ENCODE results near the gene CCDC92B. TPM values are rescaled to one million over a fixed set of nuclear protein-coding genes. Genes with fewer than 3 reads are reported as not detected.

CCDC92B gene
- total RNA-seq, 4 donors from 2014 or later: 0.11 to 0.71 (median 0.34) TPM

DNA sequence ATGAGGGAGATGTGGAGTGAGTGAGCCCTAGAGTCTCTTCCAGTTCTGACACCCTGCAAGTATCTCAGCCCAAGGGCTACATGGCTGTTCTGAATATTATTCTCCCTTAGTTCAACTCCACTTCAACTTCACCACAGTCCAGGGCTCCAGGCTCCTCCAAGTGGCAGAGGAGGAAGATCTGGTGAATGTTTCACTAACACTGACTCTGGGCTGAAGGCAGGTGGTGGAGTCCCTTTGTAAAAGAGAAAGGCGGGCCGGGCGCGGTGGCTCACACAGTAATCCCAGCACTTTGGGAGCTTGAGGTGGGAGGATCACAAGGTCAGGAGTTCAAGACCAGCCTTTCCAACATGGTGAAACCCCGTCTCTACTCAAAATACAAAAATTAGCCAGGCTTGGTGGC lies 13.6 kb downstream of the CCDC92B start:
- DNase-seq (ENCODE audit: low spot score in 2 of 2): no peak
- WGBS, 2 donors: 82 to 87% methylated on average over 5 of the region's 5 CpGs
- TF ChIP-seq POLR2A (IDR thresholded peaks at IDR 0.05): no peak
- TF ChIP-seq, protein P1, sequence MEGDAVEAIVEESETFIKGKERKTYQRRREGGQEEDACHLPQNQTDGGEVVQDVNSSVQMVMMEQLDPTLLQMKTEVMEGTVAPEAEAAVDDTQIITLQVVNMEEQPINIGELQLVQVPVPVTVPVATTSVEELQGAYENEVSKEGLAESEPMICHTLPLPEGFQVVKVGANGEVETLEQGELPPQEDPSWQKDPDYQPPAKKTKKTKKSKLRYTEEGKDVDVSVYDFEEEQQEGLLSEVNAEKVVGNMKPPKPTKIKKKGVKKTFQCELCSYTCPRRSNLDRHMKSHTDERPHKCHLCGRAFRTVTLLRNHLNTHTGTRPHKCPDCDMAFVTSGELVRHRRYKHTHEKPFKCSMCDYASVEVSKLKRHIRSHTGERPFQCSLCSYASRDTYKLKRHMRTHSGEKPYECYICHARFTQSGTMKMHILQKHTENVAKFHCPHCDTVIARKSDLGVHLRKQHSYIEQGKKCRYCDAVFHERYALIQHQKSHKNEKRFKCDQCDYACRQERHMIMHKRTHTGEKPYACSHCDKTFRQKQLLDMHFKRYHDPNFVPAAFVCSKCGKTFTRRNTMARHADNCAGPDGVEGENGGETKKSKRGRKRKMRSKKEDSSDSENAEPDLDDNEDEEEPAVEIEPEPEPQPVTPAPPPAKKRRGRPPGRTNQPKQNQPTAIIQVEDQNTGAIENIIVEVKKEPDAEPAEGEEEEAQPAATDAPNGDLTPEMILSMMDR (IDR thresholded peaks at IDR 0.05): no peak
- intact Hi-C loops (cut with DNase I; ENCODE audit: low total_unique reads): no loop called here
- no peak overlapping the region for H3K4me3 ChIP-seq (ENCODE audit: low read depth, poor library complexity, severe bottlenecking)

DNA sequence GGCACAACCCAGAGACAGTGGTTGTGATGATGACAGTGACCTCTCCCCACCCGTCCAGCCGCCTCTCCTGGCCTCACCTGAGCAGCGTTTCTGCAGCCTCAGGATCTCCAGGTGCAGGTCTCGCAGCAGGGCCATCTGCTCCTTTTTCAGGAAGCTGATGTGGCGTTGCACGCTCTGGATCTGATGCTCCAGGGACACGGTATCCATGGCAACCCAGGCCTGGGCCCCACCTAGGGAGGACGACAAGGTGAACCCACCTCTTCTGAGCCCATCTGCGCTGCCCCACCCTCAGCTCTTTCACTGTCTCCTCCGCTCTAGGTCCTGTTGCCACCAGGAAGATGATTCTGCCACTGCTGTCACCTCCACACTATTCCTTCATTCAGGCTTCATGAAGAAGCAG lies 14.5 kb downstream of the CCDC92B start:
- TF ChIP-seq POLR2A (IDR thresholded peaks at IDR 0.05): no peak
- TF ChIP-seq, protein P1 (IDR thresholded peaks at IDR 0.05): no peak
- intact Hi-C loops (cut with DNase I; ENCODE audit: low total_unique reads): no loop called here
- H3K4me3 ChIP-seq (ENCODE audit: low read depth, poor library complexity, severe bottlenecking): no peak overlapping the region
- no peak for DNase-seq (ENCODE audit: low spot score in 2 of 2)
- WGBS, 2 donors: 71 to 80% methylated on average over 10 of the region's 10 CpGs

DNA sequence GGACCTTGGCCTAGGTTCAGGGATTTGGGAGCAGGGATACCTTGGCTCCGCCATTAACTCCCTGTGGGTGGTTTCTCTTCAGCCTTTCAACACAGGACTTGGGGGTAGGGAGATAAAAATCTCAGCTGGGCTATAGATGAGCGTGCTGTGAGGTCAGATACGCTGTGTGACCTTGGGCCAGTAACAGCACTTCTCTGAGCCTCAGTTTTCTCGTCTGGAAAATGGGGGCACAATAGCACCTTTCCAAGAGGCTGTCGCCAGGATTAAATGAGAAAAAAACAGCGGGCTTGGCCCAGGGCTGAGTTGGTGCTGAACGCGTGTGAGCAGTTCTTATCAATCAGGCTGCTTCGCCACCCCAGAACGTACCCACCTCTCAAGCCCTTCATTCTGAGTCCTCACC lies 17.6 kb downstream of the CCDC92B start:
- no peak overlapping the region for H3K4me3 ChIP-seq (ENCODE audit: low read depth, poor library complexity, severe bottlenecking)
- TF ChIP-seq, protein P1 (IDR thresholded peaks at IDR 0.05): no peak
- no peak for TF ChIP-seq POLR2A (IDR thresholded peaks at IDR 0.05)
- intact Hi-C loops (cut with DNase I; ENCODE audit: low total_unique reads): no loop called here
- no peak for DNase-seq (ENCODE audit: low spot score in 2 of 2)
- WGBS, 2 donors: 87 to 88% methylated on average over 10 of the region's 10 CpGs

DNA sequence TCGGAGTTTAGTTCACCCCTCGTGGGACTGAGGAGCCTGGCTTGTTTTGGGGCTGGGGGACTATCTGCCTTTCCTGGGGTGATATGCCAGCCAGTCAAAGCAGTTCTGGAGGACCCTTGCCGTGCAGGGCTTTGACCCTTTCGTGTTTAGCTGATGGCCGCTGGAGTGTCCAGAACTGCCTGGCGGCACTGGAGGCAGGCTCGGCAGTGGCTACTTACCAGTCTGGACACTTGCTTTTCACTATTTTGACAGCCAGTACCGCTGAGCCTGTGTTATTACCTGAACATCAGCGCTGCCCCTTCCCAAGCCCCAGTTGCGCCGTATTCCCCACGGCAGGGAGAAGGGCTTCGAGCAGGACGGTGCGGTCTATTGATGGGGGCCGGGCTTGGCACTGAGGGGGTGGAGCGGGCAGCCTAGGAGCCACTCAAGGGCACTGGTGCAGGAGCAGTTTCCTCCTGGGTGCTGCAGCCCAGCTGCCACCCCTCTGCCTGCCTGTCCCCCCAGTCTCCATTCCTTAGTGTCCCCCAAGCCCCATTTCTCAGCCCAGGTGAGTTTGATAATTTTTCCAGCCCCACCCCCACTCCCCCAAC lies 18.6 kb downstream of the CCDC92B start:
- DNase-seq (ENCODE audit: low spot score in 2 of 2): no peak
- intact Hi-C loops (cut with DNase I; ENCODE audit: low total_unique reads): no loop called here
- TF ChIP-seq, protein P1 (IDR thresholded peaks at IDR 0.05): no peak
- TF ChIP-seq POLR2A (IDR thresholded peaks at IDR 0.05): no peak
- 80 to 82% methylated on average over 16 to 17 of the region's 17 CpGs for WGBS, 2 donors
- no peak overlapping the region for H3K4me3 ChIP-seq (ENCODE audit: low read depth, poor library complexity, severe bottlenecking)

DNA sequence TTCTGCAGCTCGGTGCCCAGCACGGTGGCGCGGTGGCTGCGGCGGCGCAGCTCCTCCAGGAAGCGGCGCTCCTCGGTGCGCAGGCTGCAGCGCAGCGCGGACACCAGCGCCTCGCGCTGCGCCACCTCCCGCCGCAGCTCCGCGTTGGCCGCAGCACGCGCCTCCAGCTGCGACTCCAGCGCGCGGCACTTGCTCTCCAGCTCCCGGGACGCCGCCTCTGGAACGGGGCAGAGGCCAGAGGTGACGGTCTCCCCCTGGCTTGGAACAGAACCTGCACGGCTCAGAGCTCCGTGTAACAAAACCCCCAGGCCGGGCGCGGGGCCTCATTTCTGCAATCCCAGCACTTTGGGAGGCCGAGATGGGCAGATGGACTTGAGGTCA lies 24.7 kb downstream of the CCDC92B start:
- 4 to 8% methylated on average over 3 to 30 of the region's 40 CpGs for WGBS, 2 donors
- intact Hi-C loops (cut with DNase I; ENCODE audit: low total_unique reads): no loop called here
- no peak for DNase-seq (ENCODE audit: low spot score in 2 of 2)
- TF ChIP-seq POLR2A (IDR thresholded peaks at IDR 0.05): no peak
- TF ChIP-seq, protein P1 (IDR thresholded peaks at IDR 0.05): no peak
- H3K4me3 ChIP-seq (ENCODE audit: low read depth, poor library complexity, severe bottlenecking): no peak overlapping the region

All from lower leg skin (tissue), 4 donors.